Neuronal stem cell (in vitro differentiated cells): Measurements from ENCODE around the gene PIK3R5.

Experiments used
- DNase-seq: peaks from one replicate; pipeline ENCODE4 v3.0.0-alpha.2; 2013; ENCODE audit warnings: low spot score
- H2AFZ ChIP-seq: one replicate; pipeline ENCODE4 v1.6.1; 2013; ENCODE audit warnings: mild to moderate bottlenecking, low read length, inconsistent platforms
- H2AK5ac ChIP-seq: 2 replicates; pipeline ENCODE4 v1.6.1; 2013; ENCODE audit warnings: low read depth, mild to moderate bottlenecking, inconsistent platforms, low read length, moderate library complexity, mixed read lengths
- H2BK120ac ChIP-seq: 2 replicates; pipeline ENCODE4 v1.6.1; 2013; ENCODE audit warnings: low read depth, mild to moderate bottlenecking, inconsistent platforms, low read length, moderate library complexity, mixed read lengths
- H2BK12ac ChIP-seq: one replicate; pipeline ENCODE4 v1.6.1; 2013; ENCODE audit warnings: low read length, inconsistent platforms
- H2BK15ac ChIP-seq: 2 replicates; pipeline ENCODE4 v1.6.1; 2013; ENCODE audit warnings: mild to moderate bottlenecking, low read length, inconsistent platforms, mixed read lengths
- H2BK5ac ChIP-seq: one replicate; pipeline ENCODE4 v1.6.1; 2013; ENCODE audit warnings: inconsistent platforms, mild to moderate bottlenecking, low read length, moderate library complexity
- H3K14ac ChIP-seq: one replicate; pipeline ENCODE4 v1.6.1; 2013; ENCODE audit warnings: low read length, inconsistent platforms
- H3K18ac ChIP-seq: 2 replicates; pipeline ENCODE4 v1.6.1; 2013; ENCODE audit warnings: low read length, inconsistent platforms
- H3K23ac ChIP-seq: 2 replicates; pipeline ENCODE4 v1.6.1; 2013; ENCODE audit warnings: low read depth, mild to moderate bottlenecking, mixed read lengths, low read length, inconsistent platforms; ENCODE audit not compliant: poor library complexity
- H3K27ac ChIP-seq: replicated peaks from 3 replicates; pipeline ENCODE4 v1.5.1; 2013; ENCODE audit warnings: low read length, inconsistent platforms
- H3K27me3 ChIP-seq, 3 experiments: 2 replicates each; pipeline ENCODE4 v1.6.1; 2013; ENCODE audit warnings: low read length in 3 of 3, mild to moderate bottlenecking in 2 of 3, inconsistent platforms in 1 of 3, low read depth in 1 of 3, mixed read lengths in 1 of 3, moderate library complexity in 1 of 3; ENCODE audit not compliant: control insufficient read depth in 3 of 3, insufficient read depth in 3 of 3
- H3K36me3 ChIP-seq, 2 donors: replicated peaks in 1 of 2; 2 replicates each; pipeline ENCODE4 v1.6.1; 2013; ENCODE audit warnings: low read length in 2 of 2; ENCODE audit not compliant: control insufficient read depth in 2 of 2, insufficient read depth in 2 of 2
- H3K4ac ChIP-seq: 2 replicates; pipeline ENCODE4 v1.6.1; 2013; ENCODE audit warnings: inconsistent platforms, mild to moderate bottlenecking, low read length, moderate library complexity
- H3K4me1 ChIP-seq, 2 donors: 1 replicate in 1 of 2; 2 replicates in 1 of 2; pipeline ENCODE4 v1.6.1; 2013; ENCODE audit warnings: low read length in 2 of 2, low read depth in 1 of 2; ENCODE audit not compliant: control insufficient read depth in 2 of 2, insufficient read depth in 1 of 2
- H3K4me2 ChIP-seq: one replicate; pipeline ENCODE4 v1.6.1; 2013; ENCODE audit warnings: mild to moderate bottlenecking, low read length, inconsistent platforms; ENCODE audit not compliant: insufficient read depth, poor library complexity, severe bottlenecking
- H3K4me3 ChIP-seq, 2 donors: 2 replicates each; pipeline ENCODE4 v1.5.1; 2013; ENCODE audit warnings: low read length in 2 of 2, mild to moderate bottlenecking in 2 of 2, inconsistent platforms in 1 of 2, moderate library complexity in 1 of 2
- H3K79me1 ChIP-seq: one replicate; pipeline ENCODE4 v1.6.1; 2013; ENCODE audit warnings: low read depth, mild to moderate bottlenecking, inconsistent platforms, low read length, moderate library complexity
- H3K9ac ChIP-seq: one replicate; pipeline ENCODE4 v1.6.1; 2013; ENCODE audit warnings: mild to moderate bottlenecking, low read depth, low read length, inconsistent platforms; ENCODE audit not compliant: poor library complexity
- H3K9me3 ChIP-seq, 2 donors: replicated peaks in 1 of 2; 2 replicates each; pipeline versions ENCODE3 to v1.6.1; 2013; ENCODE audit warnings: low read length in 2 of 2, mild to moderate bottlenecking in 2 of 2, inconsistent platforms in 1 of 2, low read depth in 1 of 2, mixed read lengths in 1 of 2, moderate library complexity in 1 of 2; ENCODE audit not compliant: control insufficient read depth in 2 of 2, insufficient read depth in 1 of 2
- H4K8ac ChIP-seq: one replicate; pipeline ENCODE4 v1.6.1; 2013; ENCODE audit warnings: low read depth, mild to moderate bottlenecking, inconsistent platforms, low read length, moderate library complexity
- H4K91ac ChIP-seq: one replicate; pipeline ENCODE4 v1.6.1; 2013; ENCODE audit warnings: low read length, low read depth, mild to moderate bottlenecking, inconsistent platforms; ENCODE audit not compliant: poor library complexity
- WGBS, 2 donors: extraction: QIAGEN DNeasy Blood & Tissue Kit; methylation state at CpG; one replicate each; pipeline ENCODE4 v1.1.7; 2013; ENCODE audit warnings: missing lambda C conversion rate in 2 of 2, mixed read lengths in 1 of 2; ENCODE audit not compliant: insufficient read length in 2 of 2, insufficient replicate concordance in 1 of 2; ENCODE audit errors: extremely low coverage in 2 of 2; 5-methylcytosine and 5-hydroxymethylcytosine counted together

Gene PIK3R5

DNA sequence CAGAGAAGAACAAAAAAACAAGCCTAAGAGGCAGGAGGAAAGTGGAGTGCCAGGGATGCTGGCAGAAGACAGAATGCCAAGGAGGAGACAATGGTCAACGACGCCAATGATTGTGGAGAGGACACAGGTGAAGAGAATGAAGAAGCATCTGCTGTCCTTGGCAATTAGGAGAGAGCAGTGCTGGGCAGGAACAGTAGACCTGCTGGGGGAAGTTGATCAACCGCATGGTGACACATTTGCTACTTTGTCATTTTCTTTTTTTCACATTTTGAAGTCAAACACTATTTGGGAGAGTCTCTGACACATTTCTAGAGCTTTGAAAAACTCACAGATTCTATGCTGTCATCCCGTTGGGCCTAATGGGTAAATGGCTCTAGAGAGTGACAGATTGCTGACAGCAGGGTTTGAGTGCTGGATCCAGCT lies 97.0 kb downstream of the PIK3R5 start:
- no peak overlapping the region for H3K27ac ChIP-seq
- DNase-seq, result no peak
- no peak overlapping the region for H3K4ac ChIP-seq
- H3K4me2 ChIP-seq, result no peak overlapping the region
- H3K4me3 ChIP-seq, result no peak overlapping the region
- no peak overlapping the region for H2AFZ ChIP-seq
- no peak overlapping the region for H2AK5ac ChIP-seq
- no peak overlapping the region for H2BK5ac ChIP-seq
- no peaks in the 10 kb centered on the region for H3K36me3 ChIP-seq
- no peak overlapping the region for H2BK15ac ChIP-seq
- H3K18ac ChIP-seq, result no peak overlapping the region
- H2BK120ac ChIP-seq, result no peak overlapping the region
- peaks cover 0 to 18% (median 0%) of the 10 kb centered on the region in 3 experiments for H3K27me3 ChIP-seq
- no peak overlapping the region for H4K8ac ChIP-seq
- H3K79me1 ChIP-seq, result no peaks in the 10 kb centered on the region
- no peak overlapping the region for H3K9ac ChIP-seq
- no peak overlapping the region for H3K14ac ChIP-seq
- H3K23ac ChIP-seq, result no peak overlapping the region
- no peak overlapping the region for H2BK12ac ChIP-seq
- WGBS, 2 donors, result no CpG with 5 or more reads among the region's 4 CpGs
- peaks cover 0 to 2% of the 10 kb centered on the region in 2 donors for H3K9me3 ChIP-seq
- no peak overlapping the region for H4K91ac ChIP-seq
- peaks cover 0 to 2% of the 10 kb centered on the region in 2 donors for H3K4me1 ChIP-seq

DNA sequence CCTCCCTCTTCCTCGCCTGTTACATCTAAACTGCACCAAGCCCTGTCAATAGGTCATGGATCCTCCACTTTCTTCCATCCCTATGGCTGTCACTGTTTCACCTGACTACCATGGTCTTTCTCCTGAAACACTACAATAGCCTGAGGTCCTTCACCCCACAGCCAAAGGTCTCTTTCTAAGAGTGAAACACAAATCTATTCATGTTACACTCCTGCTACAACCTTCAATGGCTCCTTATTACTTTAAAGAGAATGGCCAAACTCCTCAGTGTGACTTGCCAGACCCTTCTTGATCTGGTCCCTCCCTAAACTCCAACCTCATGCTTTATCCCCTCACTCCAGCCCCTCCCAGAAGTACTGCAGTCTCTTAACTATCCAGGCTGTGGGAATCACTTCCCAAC lies 97.4 kb downstream of the PIK3R5 start:
- no peak overlapping the region for H3K18ac ChIP-seq
- no peaks in the 10 kb centered on the region for H3K79me1 ChIP-seq
- peaks cover 0 to 2% of the 10 kb centered on the region in 2 donors for H3K9me3 ChIP-seq
- H3K14ac ChIP-seq, result no peak overlapping the region
- peaks cover 0 to 15% (median 0%) of the 10 kb centered on the region in 3 experiments for H3K27me3 ChIP-seq
- H4K8ac ChIP-seq, result no peak overlapping the region
- no peaks in the 10 kb centered on the region for H3K36me3 ChIP-seq
- H3K27ac ChIP-seq, result no peak overlapping the region
- no peak overlapping the region for H4K91ac ChIP-seq
- H3K23ac ChIP-seq, result no peak overlapping the region
- peaks cover 0 to 2% of the 10 kb centered on the region in 2 donors for H3K4me1 ChIP-seq
- H2AFZ ChIP-seq, result no peak overlapping the region
- H2AK5ac ChIP-seq, result no peak overlapping the region
- no CpG with 5 or more reads among the region's 1 CpG for WGBS, 2 donors
- H2BK15ac ChIP-seq, result no peak overlapping the region
- no peak for DNase-seq
- no peak overlapping the region for H3K4me3 ChIP-seq
- H2BK12ac ChIP-seq, result no peak overlapping the region
- no peak overlapping the region for H3K4ac ChIP-seq
- no peak overlapping the region for H2BK120ac ChIP-seq
- no peak overlapping the region for H3K4me2 ChIP-seq
- no peak overlapping the region for H3K9ac ChIP-seq
- no peak overlapping the region for H2BK5ac ChIP-seq

DNA sequence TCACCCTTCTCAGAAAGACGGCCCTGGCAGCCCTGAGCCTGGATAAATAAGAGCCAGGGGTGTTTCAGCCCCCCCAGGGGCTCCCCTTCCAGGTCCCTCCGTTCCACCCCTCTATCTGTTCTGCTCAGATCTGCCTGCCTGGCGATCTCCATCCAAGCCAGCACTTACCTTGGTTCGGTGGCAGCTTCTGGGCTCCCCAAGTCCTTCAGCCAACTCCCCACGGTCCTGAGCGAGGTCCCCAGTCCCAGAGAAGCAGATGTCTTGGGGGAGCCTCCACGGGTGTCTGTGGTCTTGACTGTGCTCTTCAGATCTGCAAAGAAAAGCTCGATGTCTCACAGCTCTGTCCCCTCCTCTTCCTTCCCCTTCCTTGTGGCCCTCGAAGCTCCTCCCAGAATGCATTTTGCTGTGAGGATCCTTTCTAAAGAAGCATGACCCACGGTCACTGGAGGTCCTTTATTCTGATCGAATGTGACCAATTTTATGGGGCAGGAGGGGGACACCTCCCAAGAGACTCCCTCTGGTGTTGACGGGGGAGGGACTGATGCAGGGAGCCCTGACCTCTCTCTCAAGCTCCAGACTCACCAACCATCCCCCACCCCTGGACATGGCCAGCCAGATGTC lies 98.0 kb downstream of the PIK3R5 start, which contains the start of gene PIK3R6:
TSS of gene PIK3R6 (minus strand) at position 314 of the 621 bp plus-strand sequence. CDS start 17,880 bp downstream, outside the sequence.
- Histone ChIP-seq H2BK5ac (no peak within 1 kb of the TSS), H4K91ac (no peak within 1 kb of the TSS), H3K9me3 (peaks cover 0 to 2% of the 10 kb centered on the region in 2 donors), H3K36me3 (no peaks in the 10 kb centered on the region), H3K79me1 (no peaks in the 10 kb centered on the region), H4K8ac (no peak within 1 kb of the TSS), H2BK12ac (no peak within 1 kb of the TSS), H3K4me2 (no peak within 1 kb of the TSS), H3K9ac (no peak within 1 kb of the TSS), H2AK5ac (no peak within 1 kb of the TSS), H3K23ac (no peak within 1 kb of the TSS), H3K27ac (no peak within 1 kb of the TSS), H2AFZ (no peak within 1 kb of the TSS), H3K18ac (peak within 1 kb of the TSS; percentile 39), H3K4ac (no peak within 1 kb of the TSS), H3K14ac (no peak within 1 kb of the TSS), H3K4me3 (no peak within 1 kb of the TSS), H2BK15ac (no peak within 1 kb of the TSS), H2BK120ac (no peak within 1 kb of the TSS), H3K4me1 (peaks cover 0 to 2% of the 10 kb centered on the region in 2 donors), H3K27me3 (peaks cover 0 to 19% (median 0%) of the 10 kb centered on the region in 3 experiments)
- no CpG with 5 or more reads among the region's 12 CpGs for WGBS, 2 donors
- no peak for DNase-seq

DNA sequence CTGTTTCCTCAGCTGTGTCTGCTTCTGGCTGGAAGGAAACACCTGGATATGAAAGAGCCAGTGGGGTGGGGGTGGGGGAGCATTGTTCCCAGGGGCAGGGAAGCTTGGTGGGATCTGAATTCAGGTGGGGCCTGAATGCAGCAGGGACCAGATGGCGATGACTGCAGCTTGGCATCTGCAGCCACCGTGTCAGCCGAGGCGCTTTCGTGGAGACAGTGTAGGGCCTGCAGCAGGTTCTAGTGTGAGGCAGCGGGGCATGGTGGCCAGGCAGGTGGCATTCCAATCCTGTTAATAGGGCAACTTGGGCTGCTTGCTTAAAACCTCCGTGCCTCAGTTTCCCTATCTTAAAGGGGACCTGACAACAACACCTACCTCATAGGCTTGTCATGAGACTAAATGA lies 99.7 kb downstream of the PIK3R5 start:
- Histone ChIP-seq H3K27me3 (peaks cover 0 to 16% (median 0%) of the 10 kb centered on the region in 3 experiments), H3K23ac (no peak overlapping the region), H4K91ac (no peak overlapping the region), H3K14ac (no peak overlapping the region), H3K4ac (no peak overlapping the region), H3K4me3 (no peak overlapping the region), H4K8ac (no peak overlapping the region), H3K36me3 (no peaks in the 10 kb centered on the region), H2AFZ (no peak overlapping the region), H2BK12ac (no peak overlapping the region), H3K18ac (no peak overlapping the region), H2BK5ac (no peak overlapping the region), H3K9ac (no peak overlapping the region), H3K4me1 (peaks cover 0 to 2% of the 10 kb centered on the region in 2 donors), H2BK15ac (no peak overlapping the region), H3K9me3 (peaks cover 0 to 2% of the 10 kb centered on the region in 2 donors), H2BK120ac (no peak overlapping the region), H3K27ac (no peak overlapping the region), H3K79me1 (no peaks in the 10 kb centered on the region), H3K4me2 (no peak overlapping the region), H2AK5ac (peak overlapping the region; percentile 57)
- no peak for DNase-seq
- WGBS, 2 donors, result no CpG with 5 or more reads among the region's 7 CpGs
